GM12878 (cell line): ENCODE results near the gene PRRT1. TPM values are rescaled to one million over a fixed set of nuclear protein-coding genes. Genes with fewer than 3 reads are reported as not detected.

Experiments used
- CBFB ChIP-seq: IDR thresholded peaks from 2 replicates; pipeline ENCODE4 v1.6.1; 2016; ENCODE audit warnings: antibody characterized with exemption, low read depth
- CBX5 ChIP-seq: sonication (generic); IDR thresholded peaks from 2 replicates; pipeline ENCODE4 v1.6.1; 2016; ENCODE audit warnings: low read depth, moderate library complexity, mild to moderate bottlenecking, inconsistent platforms
- ESRRA ChIP-seq: IDR thresholded peaks from 2 replicates; pipeline ENCODE4 v1.6.1; 2012; ENCODE audit warnings: mild to moderate bottlenecking, low read length, improper control_type of control experiment
- HCFC1 ChIP-seq: fragments of 150-350 bp; IDR thresholded peaks from 2 replicates; pipeline ENCODE4 v1.6.1; 2014; ENCODE audit warnings: low read length
- IKZF1 ChIP-seq: fragments of 450-650 bp; conservative IDR thresholded peaks from 2 replicates; pipeline ENCODE4 v1.6.1; 2017; ENCODE audit warnings: antibody characterized with exemption, mild to moderate bottlenecking
- MTA3 ChIP-seq: IDR thresholded peaks from 2 replicates; pipeline ENCODE4 v1.6.1; 2012; ENCODE audit warnings: low read length, inconsistent platforms, borderline replicate concordance
- NR2C1 ChIP-seq: fragments of 450-650 bp; IDR thresholded peaks from 2 replicates; pipeline ENCODE4 v1.6.1; 2017; ENCODE audit warnings: antibody characterized with exemption, mild to moderate bottlenecking, moderate library complexity
- NR2C2 ChIP-seq: IDR thresholded peaks from 2 replicates; pipeline ENCODE4 v1.6.1; 2011; ENCODE audit warnings: borderline replicate concordance, low read depth; ENCODE audit not compliant: control insufficient read depth, insufficient read length
- SIX5 ChIP-seq: IDR thresholded peaks from 2 replicates; pipeline ENCODE4 v1.6.1; 2011; ENCODE audit warnings: mild to moderate bottlenecking, low read depth, low read length, moderate library complexity; ENCODE audit not compliant: severe bottlenecking
- SP1 ChIP-seq: IDR thresholded peaks from one replicate; pipeline ENCODE4 v1.6.1; 2011; ENCODE audit warnings: low read depth, low read length
- TCF7 ChIP-seq: IDR thresholded peaks from 2 replicates; pipeline ENCODE4 v1.6.1; 2014; ENCODE audit warnings: antibody characterized with exemption, borderline replicate concordance
- ZNF207 ChIP-seq: fragments of 450-650 bp; IDR thresholded peaks from 2 replicates; pipeline ENCODE4 v1.6.1; 2014; ENCODE audit warnings: antibody characterized with exemption, mild to moderate bottlenecking, borderline replicate concordance
- polyA plus RNA-seq, 11 experiments: library from polyadenylated mRNA; depleted of rRNA in 4 of 11; unstranded in 6 of 11; stranded (reverse) in 5 of 11; fragments of >200 nt; fragmentation: Nextera tagmentation in 4 of 11; fragmentation: Illumina TruSeq in 1 of 11; extraction: Ambion mirVana in 4 of 11; extraction: Trizol in 1 of 11; gene quantifications; 1 replicate in 1 of 11; 2 replicates in 10 of 11; pipeline versions ENCODE4 v1.2.1 to v1.2.3, GENCODE V29; 2011 to 2016; ENCODE audit warnings: inconsistent platforms in 2 of 11, missing spikeins in 2 of 11, low read depth in 1 of 11
- total RNA-seq, 4 experiments: library from RNA; depleted of rRNA in 3 of 4; stranded (reverse); fragments of >200 nt in 3 of 4; fragmentation: Illumina TruSeq in 1 of 4; extraction: Trizol in 1 of 4; gene quantifications; 2 replicates each; pipeline versions ENCODE4 v1.2.1 to v1.2.3, GENCODE V29; 2013 to 2021
- TF ChIP-seq, protein P1 (sequence below): IDR thresholded peaks from 2 replicates; pipeline ENCODE4 v1.6.1; 2012; ENCODE audit warnings: low read depth, low read length, improper control_type of control experiment
- TF ChIP-seq, protein P2 (sequence below): fragments of 450-650 bp; IDR thresholded peaks from 2 replicates; pipeline ENCODE4 v1.6.1; 2017; ENCODE audit warnings: mild to moderate bottlenecking, moderate library complexity
- TF ChIP-seq, protein P3 (sequence below): IDR thresholded peaks from 2 replicates; pipeline ENCODE4 v1.6.1; 2012; ENCODE audit warnings: improper control_type of control experiment, low read depth, low read length; ENCODE audit not compliant: insufficient replicate concordance
- TF ChIP-seq, protein P4 (sequence below): fragments of 150-350 bp; IDR thresholded peaks from 2 replicates; pipeline ENCODE4 v1.6.1; 2016; ENCODE audit warnings: low read depth, low read length

PRRT1 gene
- total and polyA plus RNA-seq, 10 of the 15 experiments (the other 5 are each of a cell fraction or from before 2014, with no cell fraction given) = 0.04 to 0.15 (median 0.10) TPM; not detected in 6

DNA sequence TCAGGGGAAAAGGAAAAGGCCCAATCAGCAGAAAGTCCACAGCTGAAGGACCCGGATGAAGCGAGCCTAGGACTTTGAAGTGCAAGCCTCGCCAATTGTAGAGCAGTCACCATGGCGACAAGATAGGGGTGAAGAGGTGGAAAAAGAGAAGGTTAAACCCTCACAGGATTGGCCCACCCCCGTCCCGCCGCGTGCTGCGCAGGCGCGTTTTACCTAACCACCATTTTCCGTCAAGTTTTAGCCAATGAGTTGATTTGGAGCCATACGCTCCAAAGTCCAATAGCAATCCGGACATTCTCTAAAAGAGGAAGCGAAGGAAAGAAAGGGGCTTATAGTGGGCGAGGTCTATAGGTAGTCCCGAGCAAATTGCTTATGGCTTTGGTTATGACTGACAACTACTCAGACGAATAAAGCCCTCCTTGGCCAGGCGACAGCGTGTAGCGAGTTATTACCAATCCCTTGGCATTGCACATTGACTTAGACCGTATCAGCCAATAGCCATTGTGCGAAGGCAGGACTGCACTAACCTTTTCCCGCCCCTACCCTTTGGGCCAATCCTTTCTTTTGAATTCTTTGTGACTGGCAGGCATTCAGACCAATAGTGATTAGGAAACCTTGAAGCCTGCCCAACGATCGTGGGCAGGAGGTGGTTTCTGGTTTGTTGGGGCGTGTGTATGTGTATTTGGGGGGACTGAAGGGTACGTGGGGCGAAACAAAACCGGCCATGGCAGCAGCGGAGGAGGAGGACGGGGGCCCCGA is 26.2 kb upstream of the PRRT1 start, which contains the start of gene RNF5 (continued):
- TF ChIP-seq, protein P1, sequence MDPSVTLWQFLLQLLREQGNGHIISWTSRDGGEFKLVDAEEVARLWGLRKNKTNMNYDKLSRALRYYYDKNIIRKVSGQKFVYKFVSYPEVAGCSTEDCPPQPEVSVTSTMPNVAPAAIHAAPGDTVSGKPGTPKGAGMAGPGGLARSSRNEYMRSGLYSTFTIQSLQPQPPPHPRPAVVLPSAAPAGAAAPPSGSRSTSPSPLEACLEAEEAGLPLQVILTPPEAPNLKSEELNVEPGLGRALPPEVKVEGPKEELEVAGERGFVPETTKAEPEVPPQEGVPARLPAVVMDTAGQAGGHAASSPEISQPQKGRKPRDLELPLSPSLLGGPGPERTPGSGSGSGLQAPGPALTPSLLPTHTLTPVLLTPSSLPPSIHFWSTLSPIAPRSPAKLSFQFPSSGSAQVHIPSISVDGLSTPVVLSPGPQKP = no peak
- TF ChIP-seq, protein P2, sequence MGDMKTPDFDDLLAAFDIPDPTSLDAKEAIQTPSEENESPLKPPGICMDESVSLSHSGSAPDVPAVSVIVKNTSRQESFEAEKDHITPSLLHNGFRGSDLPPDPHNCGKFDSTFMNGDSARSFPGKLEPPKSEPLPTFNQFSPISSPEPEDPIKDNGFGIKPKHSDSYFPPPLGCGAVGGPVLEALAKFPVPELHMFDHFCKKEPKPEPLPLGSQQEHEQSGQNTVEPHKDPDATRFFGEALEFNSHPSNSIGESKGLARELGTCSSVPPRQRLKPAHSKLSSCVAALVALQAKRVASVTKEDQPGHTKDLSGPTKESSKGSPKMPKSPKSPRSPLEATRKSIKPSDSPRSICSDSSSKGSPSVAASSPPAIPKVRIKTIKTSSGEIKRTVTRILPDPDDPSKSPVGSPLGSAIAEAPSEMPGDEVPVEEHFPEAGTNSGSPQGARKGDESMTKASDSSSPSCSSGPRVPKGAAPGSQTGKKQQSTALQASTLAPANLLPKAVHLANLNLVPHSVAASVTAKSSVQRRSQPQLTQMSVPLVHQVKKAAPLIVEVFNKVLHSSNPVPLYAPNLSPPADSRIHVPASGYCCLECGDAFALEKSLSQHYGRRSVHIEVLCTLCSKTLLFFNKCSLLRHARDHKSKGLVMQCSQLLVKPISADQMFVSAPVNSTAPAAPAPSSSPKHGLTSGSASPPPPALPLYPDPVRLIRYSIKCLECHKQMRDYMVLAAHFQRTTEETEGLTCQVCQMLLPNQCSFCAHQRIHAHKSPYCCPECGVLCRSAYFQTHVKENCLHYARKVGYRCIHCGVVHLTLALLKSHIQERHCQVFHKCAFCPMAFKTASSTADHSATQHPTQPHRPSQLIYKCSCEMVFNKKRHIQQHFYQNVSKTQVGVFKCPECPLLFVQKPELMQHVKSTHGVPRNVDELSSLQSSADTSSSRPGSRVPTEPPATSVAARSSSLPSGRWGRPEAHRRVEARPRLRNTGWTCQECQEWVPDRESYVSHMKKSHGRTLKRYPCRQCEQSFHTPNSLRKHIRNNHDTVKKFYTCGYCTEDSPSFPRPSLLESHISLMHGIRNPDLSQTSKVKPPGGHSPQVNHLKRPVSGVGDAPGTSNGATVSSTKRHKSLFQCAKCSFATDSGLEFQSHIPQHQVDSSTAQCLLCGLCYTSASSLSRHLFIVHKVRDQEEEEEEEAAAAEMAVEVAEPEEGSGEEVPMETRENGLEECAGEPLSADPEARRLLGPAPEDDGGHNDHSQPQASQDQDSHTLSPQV = no peak
- peak; percentile 68; the same call in 1 of the 2 replicates for TF ChIP-seq TCF7
- TF ChIP-seq ZNF207 = peak; percentile 44; the same call in 1 of the 2 replicates
- no peak for TF ChIP-seq NR2C2
- TF ChIP-seq, protein P3, sequence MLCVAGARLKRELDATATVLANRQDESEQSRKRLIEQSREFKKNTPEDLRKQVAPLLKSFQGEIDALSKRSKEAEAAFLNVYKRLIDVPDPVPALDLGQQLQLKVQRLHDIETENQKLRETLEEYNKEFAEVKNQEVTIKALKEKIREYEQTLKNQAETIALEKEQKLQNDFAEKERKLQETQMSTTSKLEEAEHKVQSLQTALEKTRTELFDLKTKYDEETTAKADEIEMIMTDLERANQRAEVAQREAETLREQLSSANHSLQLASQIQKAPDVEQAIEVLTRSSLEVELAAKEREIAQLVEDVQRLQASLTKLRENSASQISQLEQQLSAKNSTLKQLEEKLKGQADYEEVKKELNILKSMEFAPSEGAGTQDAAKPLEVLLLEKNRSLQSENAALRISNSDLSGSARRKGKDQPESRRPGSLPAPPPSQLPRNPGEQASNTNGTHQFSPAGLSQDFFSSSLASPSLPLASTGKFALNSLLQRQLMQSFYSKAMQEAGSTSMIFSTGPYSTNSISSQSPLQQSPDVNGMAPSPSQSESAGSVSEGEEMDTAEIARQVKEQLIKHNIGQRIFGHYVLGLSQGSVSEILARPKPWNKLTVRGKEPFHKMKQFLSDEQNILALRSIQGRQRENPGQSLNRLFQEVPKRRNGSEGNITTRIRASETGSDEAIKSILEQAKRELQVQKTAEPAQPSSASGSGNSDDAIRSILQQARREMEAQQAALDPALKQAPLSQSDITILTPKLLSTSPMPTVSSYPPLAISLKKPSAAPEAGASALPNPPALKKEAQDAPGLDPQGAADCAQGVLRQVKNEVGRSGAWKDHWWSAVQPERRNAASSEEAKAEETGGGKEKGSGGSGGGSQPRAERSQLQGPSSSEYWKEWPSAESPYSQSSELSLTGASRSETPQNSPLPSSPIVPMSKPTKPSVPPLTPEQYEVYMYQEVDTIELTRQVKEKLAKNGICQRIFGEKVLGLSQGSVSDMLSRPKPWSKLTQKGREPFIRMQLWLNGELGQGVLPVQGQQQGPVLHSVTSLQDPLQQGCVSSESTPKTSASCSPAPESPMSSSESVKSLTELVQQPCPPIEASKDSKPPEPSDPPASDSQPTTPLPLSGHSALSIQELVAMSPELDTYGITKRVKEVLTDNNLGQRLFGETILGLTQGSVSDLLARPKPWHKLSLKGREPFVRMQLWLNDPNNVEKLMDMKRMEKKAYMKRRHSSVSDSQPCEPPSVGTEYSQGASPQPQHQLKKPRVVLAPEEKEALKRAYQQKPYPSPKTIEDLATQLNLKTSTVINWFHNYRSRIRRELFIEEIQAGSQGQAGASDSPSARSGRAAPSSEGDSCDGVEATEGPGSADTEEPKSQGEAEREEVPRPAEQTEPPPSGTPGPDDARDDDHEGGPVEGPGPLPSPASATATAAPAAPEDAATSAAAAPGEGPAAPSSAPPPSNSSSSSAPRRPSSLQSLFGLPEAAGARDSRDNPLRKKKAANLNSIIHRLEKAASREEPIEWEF = no peak
- TF ChIP-seq, protein P4, sequence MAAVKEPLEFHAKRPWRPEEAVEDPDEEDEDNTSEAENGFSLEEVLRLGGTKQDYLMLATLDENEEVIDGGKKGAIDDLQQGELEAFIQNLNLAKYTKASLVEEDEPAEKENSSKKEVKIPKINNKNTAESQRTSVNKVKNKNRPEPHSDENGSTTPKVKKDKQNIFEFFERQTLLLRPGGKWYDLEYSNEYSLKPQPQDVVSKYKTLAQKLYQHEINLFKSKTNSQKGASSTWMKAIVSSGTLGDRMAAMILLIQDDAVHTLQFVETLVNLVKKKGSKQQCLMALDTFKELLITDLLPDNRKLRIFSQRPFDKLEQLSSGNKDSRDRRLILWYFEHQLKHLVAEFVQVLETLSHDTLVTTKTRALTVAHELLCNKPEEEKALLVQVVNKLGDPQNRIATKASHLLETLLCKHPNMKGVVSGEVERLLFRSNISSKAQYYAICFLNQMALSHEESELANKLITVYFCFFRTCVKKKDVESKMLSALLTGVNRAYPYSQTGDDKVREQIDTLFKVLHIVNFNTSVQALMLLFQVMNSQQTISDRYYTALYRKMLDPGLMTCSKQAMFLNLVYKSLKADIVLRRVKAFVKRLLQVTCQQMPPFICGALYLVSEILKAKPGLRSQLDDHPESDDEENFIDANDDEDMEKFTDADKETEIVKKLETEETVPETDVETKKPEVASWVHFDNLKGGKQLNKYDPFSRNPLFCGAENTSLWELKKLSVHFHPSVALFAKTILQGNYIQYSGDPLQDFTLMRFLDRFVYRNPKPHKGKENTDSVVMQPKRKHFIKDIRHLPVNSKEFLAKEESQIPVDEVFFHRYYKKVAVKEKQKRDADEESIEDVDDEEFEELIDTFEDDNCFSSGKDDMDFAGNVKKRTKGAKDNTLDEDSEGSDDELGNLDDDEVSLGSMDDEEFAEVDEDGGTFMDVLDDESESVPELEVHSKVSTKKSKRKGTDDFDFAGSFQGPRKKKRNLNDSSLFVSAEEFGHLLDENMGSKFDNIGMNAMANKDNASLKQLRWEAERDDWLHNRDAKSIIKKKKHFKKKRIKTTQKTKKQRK = peak; percentile 98
- TF ChIP-seq ESRRA = no peak
- TF ChIP-seq NR2C1 = no peak
- TF ChIP-seq SP1 = peak; percentile 98
- TF ChIP-seq MTA3 = no peak
- no peak; the same call in 1 of the 2 replicates for TF ChIP-seq CBFB
- no peak for TF ChIP-seq IKZF1
- TF ChIP-seq CBX5 = no peak
- peak; percentile 6; the same call in 1 of the 2 replicates for TF ChIP-seq HCFC1
- TF ChIP-seq SIX5 = no peak
